HepG2 (cell line): Measurements from ENCODE around the gene GEMIN2. TPM values are rescaled to one million over a fixed set of nuclear protein-coding genes. Genes with fewer than 3 reads are reported as not detected.

Experiments used
- ATAC-seq: fragments of 200-7000 bp; cut with Tn5 transposase; 3 replicates; pipeline ENCODE4 v1.9.1; 2020; ENCODE audit warnings: mild to moderate bottlenecking, moderate library complexity
- BruUV-seq: library from RNA; stranded (reverse); fragments of 400-500 nt; replicated peaks from 2 replicates; lab custom pipeline; 2021; lab: Mats Ljungman, UMichigan
- CTCF ChIA-PET: fragments of 300-600 bp; formaldehyde crosslinking; extraction: SDS; loops from one replicate; lab custom pipeline; 2021; ENCODE audit warnings: low total read pairs, inconsistent platforms, low intra/inter-chr PET ratio; lab: Yijun Ruan, JAX
- POLR2A ChIA-PET: fragments of 350-600 bp; sonication (Branson Sonifier 250); formaldehyde crosslinking; loops from one replicate; lab custom pipeline; 2020; ENCODE audit warnings: antibody characterized with exemption, inconsistent platforms; lab: Yijun Ruan, JAX
- DNase-seq: peaks from one replicate; pipeline ENCODE4 v3.0.0-alpha.2; 2015; ENCODE audit warnings: low spot score
- FAIRE-seq: peaks from 3 replicates; lab custom pipeline; 2011; peaks lifted over from hg19 to GRCh38; lab: Jason Lieb, UNC
- H2AFZ ChIP-seq: one replicate; pipeline ENCODE4 v1.6.1; 2011; ENCODE audit warnings: low read length, inconsistent platforms
- H3K27ac ChIP-seq: fragments of 300-600 bp; 3 replicates; pipeline ENCODE4 v1.8.0; 2011; ENCODE audit warnings: mixed run types, mild to moderate bottlenecking, mixed read lengths, low read length, inconsistent platforms; ENCODE audit not compliant: insufficient read depth; ENCODE audit errors: extremely low read length
- H3K27me3 ChIP-seq, 2 experiments: fragments of 200-600 bp in 1 of 2; 2 replicates in 1 of 2; 3 replicates in 1 of 2; pipeline versions ENCODE4 v1.6.0 to v1.8.0; 2011; ENCODE audit warnings: low read length in 2 of 2, mild to moderate bottlenecking in 2 of 2, moderate library complexity in 2 of 2, inconsistent platforms in 1 of 2; ENCODE audit not compliant: insufficient read depth in 2 of 2, control insufficient read depth in 1 of 2
- H3K36me3 ChIP-seq, 2 experiments: fragments of 200-600 bp in 1 of 2; replicated peaks in 1 of 2; 2 replicates in 1 of 2; 3 replicates in 1 of 2; pipeline versions ENCODE4 v1.5.1 to v1.8.0; 2011; ENCODE audit warnings: low read length in 2 of 2, inconsistent platforms in 1 of 2; ENCODE audit not compliant: insufficient read depth in 2 of 2, control insufficient read depth in 1 of 2
- H3K4me1 ChIP-seq: 2 replicates; pipeline ENCODE4 v1.5.1; 2012; ENCODE audit warnings: low read length, inconsistent platforms; ENCODE audit not compliant: insufficient read depth
- H3K4me2 ChIP-seq: 2 replicates; pipeline ENCODE4 v1.6.0; 2011; ENCODE audit warnings: low read depth, low read length, inconsistent platforms
- H3K4me3 ChIP-seq, 3 experiments: fragments of 200-600 bp in 1 of 3; sonication (generic), shearing (Covaris generic) in 1 of 3; replicated peaks in 1 of 3; 2 replicates each; pipeline ENCODE4 v1.5.1; 2011 to 2016; ENCODE audit warnings: low read length in 3 of 3, inconsistent platforms in 2 of 3, low read depth in 2 of 3, mild to moderate bottlenecking in 2 of 3, control low read depth in 1 of 3, mixed read lengths in 1 of 3; ENCODE audit not compliant: insufficient read depth in 1 of 3
- H3K79me2 ChIP-seq: one replicate; pipeline ENCODE4 v1.6.1; 2011; ENCODE audit warnings: low read length, inconsistent platforms; ENCODE audit not compliant: insufficient read depth
- H3K9ac ChIP-seq: 2 replicates; pipeline ENCODE4 v1.6.0; 2011; ENCODE audit warnings: mild to moderate bottlenecking, low read depth, low read length, inconsistent platforms; ENCODE audit not compliant: insufficient read depth
- H3K9me3 ChIP-seq: 2 replicates; pipeline ENCODE4 v1.5.1; 2012; ENCODE audit warnings: mild to moderate bottlenecking, low read length
- H4K20me1 ChIP-seq: 2 replicates; pipeline ENCODE4 v1.6.0; 2011; ENCODE audit warnings: inconsistent platforms, mild to moderate bottlenecking, low read length, moderate library complexity; ENCODE audit not compliant: insufficient read depth
- FOXM1 ChIP-seq: sonication (generic); formaldehyde crosslinking; IDR thresholded peaks from 2 replicates; pipeline ENCODE4 v1.5.0; 2020; ENCODE audit warnings: missing genetic modification reagents
- HNRNPK ChIP-seq: fragments of 200-400 bp; formaldehyde crosslinking; IDR thresholded peaks from 2 replicates; pipeline ENCODE4 v1.6.1; 2018; ENCODE audit warnings: low read length, low read depth, moderate library complexity, mild to moderate bottlenecking; ENCODE audit not compliant: poor library complexity, severe bottlenecking
- MAFF ChIP-seq: IDR thresholded peaks from 2 replicates; pipeline ENCODE4 v1.6.1; 2011; ENCODE audit warnings: low read depth, low read length, improper control_type of control experiment
- MAFK ChIP-seq, 2 experiments: IDR thresholded peaks in 1 of 2; conservative IDR thresholded peaks in 1 of 2; 2 replicates each; pipeline ENCODE4 v1.6.1; 2011; ENCODE audit warnings: improper control_type of control experiment in 2 of 2, low read length in 2 of 2
- MXI1 ChIP-seq: IDR thresholded peaks from 3 replicates; pipeline ENCODE4 v1.6.1; 2012; ENCODE audit warnings: low read depth, low read length, inconsistent platforms, borderline replicate concordance
- NCOA2 ChIP-seq: sonication (generic); formaldehyde crosslinking; IDR thresholded peaks from 2 replicates; pipeline ENCODE4 v1.8.0; 2022; ENCODE audit warnings: inconsistent platforms
- NFE2L2 ChIP-seq: fragments of 150-350 bp; IDR thresholded peaks from 2 replicates; pipeline ENCODE4 v1.6.1; 2014; ENCODE audit warnings: low read length
- PAF1 ChIP-seq: IDR thresholded peaks from 2 replicates; pipeline ENCODE4 v1.6.1; 2016; ENCODE audit warnings: missing genetic modification reagents, missing compliant biosample characterization
- TARDBP ChIP-seq: sonication (generic); formaldehyde crosslinking; IDR thresholded peaks from 2 replicates; pipeline ENCODE4 v1.8.0; 2022; ENCODE audit warnings: mild to moderate bottlenecking, missing genetic modification reagents
- ZMYM2 ChIP-seq: sonication (generic); formaldehyde crosslinking; IDR thresholded peaks from 2 replicates; pipeline ENCODE4 v1.8.0; 2022; ENCODE audit warnings: mild to moderate bottlenecking, missing genetic modification reagents
- ZNF256 ChIP-seq: sonication (generic); formaldehyde crosslinking; conservative IDR thresholded peaks from 2 replicates; pipeline ENCODE4 v1.4.0; 2020; ENCODE audit warnings: missing genetic modification reagents
- ZNF547 ChIP-seq: sonication (generic); formaldehyde crosslinking; IDR thresholded peaks from 2 replicates; pipeline ENCODE4 v1.5.1; 2020; ENCODE audit warnings: mild to moderate bottlenecking, missing genetic modification reagents
- ZNF552 ChIP-seq: sonication (generic); formaldehyde crosslinking; IDR thresholded peaks from 2 replicates; pipeline ENCODE4 v1.9.0; 2022; ENCODE audit warnings: missing genetic modification reagents, mild to moderate bottlenecking, borderline replicate concordance
- ZNF598 ChIP-seq: sonication (generic); formaldehyde crosslinking; IDR thresholded peaks from 2 replicates; pipeline ENCODE4 v1.5.1; 2020; ENCODE audit warnings: mild to moderate bottlenecking, missing genetic modification reagents, borderline replicate concordance
- WGBS: methylation state at CpG from one replicate; pipeline ENCODE4 v1.1.6; 2017; ENCODE audit warnings: low lambda C conversion rate; 5-methylcytosine and 5-hydroxymethylcytosine counted together
- in situ Hi-C: cut with HindIII; loops from 2 replicates; pipeline ENCODE4 v1.10.0; 2017; ENCODE audit warnings: low pct_unique_long_range_greater_than_20kb; ENCODE audit not compliant: extremely low pct_ligation_motif_present
- intact Hi-C: fragments of 100-400 bp; cut with micrococcal nuclease; formaldehyde crosslinking; loops from one replicate; pipeline ENCODE4 v1.10.0; 2022; ENCODE audit not compliant: unreplicated experiment
- polyA plus RNA-seq, 8 experiments: library from polyadenylated mRNA; depleted of rRNA in 3 of 8; stranded (reverse) in 7 of 8; unstranded in 1 of 8; fragments of >200 nt; fragmentation: Illumina TruSeq in 4 of 8; extraction: Trizol in 4 of 8; gene quantifications; 2 replicates each; pipeline versions ENCODE4 v1.2.1 to v1.2.3, GENCODE V29; 2011 to 2016; ENCODE audit warnings: low read depth in 4 of 8, missing spikeins in 1 of 8, mixed read lengths in 1 of 8; ENCODE audit not compliant: insufficient read depth in 1 of 8
- total RNA-seq, 5 experiments: library from RNA; depleted of rRNA; stranded (reverse); fragments of >200 nt; fragmentation: Illumina TruSeq; extraction: Trizol; gene quantifications; 2 replicates each; pipeline ENCODE4 v1.2.3, GENCODE V29; 2016; ENCODE audit warnings: low read depth in 1 of 5
- TF ChIP-seq, protein P1 (sequence below): sonication (generic); formaldehyde crosslinking; IDR thresholded peaks from 2 replicates; pipeline ENCODE4 v1.4.0; 2020; ENCODE audit warnings: mild to moderate bottlenecking, low read depth, missing genetic modification reagents
- TF ChIP-seq, protein P2 (sequence below): sonication (generic); formaldehyde crosslinking; IDR thresholded peaks from 2 replicates; pipeline ENCODE4 v1.9.0; 2021; ENCODE audit warnings: missing genetic modification reagents, borderline replicate concordance

GEMIN2 gene
- total and polyA plus RNA-seq, 2 of the 13 experiments (the other 11 are each of a cell fraction or from before 2014, with no cell fraction given): 54.8 to 110 TPM

DNA sequence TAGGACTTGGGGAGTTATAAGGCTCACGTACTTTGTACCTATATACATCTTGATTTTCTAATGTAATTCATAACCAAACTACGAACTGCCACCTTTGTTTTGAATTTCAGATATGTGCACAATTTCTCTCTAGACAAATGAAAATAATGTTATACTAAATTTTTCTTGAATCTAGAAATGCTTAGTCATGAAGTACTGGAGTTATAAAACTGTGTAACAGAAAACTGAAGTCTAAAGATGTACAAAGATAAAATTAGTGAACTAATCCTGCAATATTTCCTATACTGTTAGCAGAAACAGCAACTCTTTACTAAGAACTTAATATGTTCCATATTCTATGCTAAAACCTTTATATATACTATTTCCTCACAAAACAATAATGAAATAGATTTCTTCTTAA lies 26.6 kb upstream of the GEMIN2 start:
- Histone ChIP-seq H3K79me2 (peaks cover 29% of the 10 kb centered on the region), H2AFZ (no peak overlapping the region), H3K27me3 (no peaks in the 10 kb centered on the region), H3K4me1 (peaks cover 10% of the 10 kb centered on the region; the same call in 1 of the 2 replicates), H3K4me2 (no peak overlapping the region), H3K36me3 (peaks cover 50 to 86% of the 10 kb centered on the region in 2 experiments), H3K27ac (no peak overlapping the region), H3K9me3 (no peaks in the 10 kb centered on the region), H4K20me1 (peaks cover 45% of the 10 kb centered on the region), H3K9ac (no peak overlapping the region), H3K4me3 (no peak overlapping the region)
- no peak for ATAC-seq
- POLR2A ChIA-PET: interaction anchor here (6.9 kb wide), 1 partner anchor 15 kb away, joined by 34 read pairs; the partner anchor contains the start of gene SEC23A
- BruUV-seq: no TSS peak
- in situ Hi-C loops (no loop called here), intact Hi-C loops (no loop called here)
- CTCF ChIA-PET: no interaction called here
- no peak for FAIRE-seq
- no peak for DNase-seq
- 98% methylated on average over 2 of the region's 2 CpGs for WGBS
- TF ChIP-seq MXI1 (no peak), PAF1 (CRISPR knock-in tag) (no peak), ZNF256 (CRISPR knock-in tag) (no peak), ZNF552 (no peak), ZNF547 (CRISPR knock-in tag) (no peak), NFE2L2 (peak; percentile 63), HNRNPK (no peak), MAFF (peak; percentile 48; the same call in 1 of the 2 replicates), NCOA2 (CRISPR knock-in tag) (0 out of 2 replicates have a peak, but pooled peaks have one; percentile 8), FOXM1 (CRISPR knock-in tag) (no peak), TARDBP (CRISPR knock-in tag) (no peak), ZMYM2 (CRISPR knock-in tag) (no peak), ZNF598 (CRISPR knock-in tag) (no peak), MAFK (conservative IDR thresholded peaks at IDR 0.05 in 1 of 2, IDR thresholded peaks at IDR 0.05 in 1 of 2; ENCODE audit: low read length in 2 of 2) (peak; percentile 57 to 80; a peak in 3 of 4 replicates)
- TF ChIP-seq, protein P1, sequence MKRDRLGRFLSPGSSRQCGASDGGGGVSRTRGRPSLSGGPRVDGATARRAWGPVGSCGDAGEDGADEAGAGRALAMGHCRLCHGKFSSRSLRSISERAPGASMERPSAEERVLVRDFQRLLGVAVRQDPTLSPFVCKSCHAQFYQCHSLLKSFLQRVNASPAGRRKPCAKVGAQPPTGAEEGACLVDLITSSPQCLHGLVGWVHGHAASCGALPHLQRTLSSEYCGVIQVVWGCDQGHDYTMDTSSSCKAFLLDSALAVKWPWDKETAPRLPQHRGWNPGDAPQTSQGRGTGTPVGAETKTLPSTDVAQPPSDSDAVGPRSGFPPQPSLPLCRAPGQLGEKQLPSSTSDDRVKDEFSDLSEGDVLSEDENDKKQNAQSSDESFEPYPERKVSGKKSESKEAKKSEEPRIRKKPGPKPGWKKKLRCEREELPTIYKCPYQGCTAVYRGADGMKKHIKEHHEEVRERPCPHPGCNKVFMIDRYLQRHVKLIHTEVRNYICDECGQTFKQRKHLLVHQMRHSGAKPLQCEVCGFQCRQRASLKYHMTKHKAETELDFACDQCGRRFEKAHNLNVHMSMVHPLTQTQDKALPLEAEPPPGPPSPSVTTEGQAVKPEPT: no peak
- TF ChIP-seq, protein P2, sequence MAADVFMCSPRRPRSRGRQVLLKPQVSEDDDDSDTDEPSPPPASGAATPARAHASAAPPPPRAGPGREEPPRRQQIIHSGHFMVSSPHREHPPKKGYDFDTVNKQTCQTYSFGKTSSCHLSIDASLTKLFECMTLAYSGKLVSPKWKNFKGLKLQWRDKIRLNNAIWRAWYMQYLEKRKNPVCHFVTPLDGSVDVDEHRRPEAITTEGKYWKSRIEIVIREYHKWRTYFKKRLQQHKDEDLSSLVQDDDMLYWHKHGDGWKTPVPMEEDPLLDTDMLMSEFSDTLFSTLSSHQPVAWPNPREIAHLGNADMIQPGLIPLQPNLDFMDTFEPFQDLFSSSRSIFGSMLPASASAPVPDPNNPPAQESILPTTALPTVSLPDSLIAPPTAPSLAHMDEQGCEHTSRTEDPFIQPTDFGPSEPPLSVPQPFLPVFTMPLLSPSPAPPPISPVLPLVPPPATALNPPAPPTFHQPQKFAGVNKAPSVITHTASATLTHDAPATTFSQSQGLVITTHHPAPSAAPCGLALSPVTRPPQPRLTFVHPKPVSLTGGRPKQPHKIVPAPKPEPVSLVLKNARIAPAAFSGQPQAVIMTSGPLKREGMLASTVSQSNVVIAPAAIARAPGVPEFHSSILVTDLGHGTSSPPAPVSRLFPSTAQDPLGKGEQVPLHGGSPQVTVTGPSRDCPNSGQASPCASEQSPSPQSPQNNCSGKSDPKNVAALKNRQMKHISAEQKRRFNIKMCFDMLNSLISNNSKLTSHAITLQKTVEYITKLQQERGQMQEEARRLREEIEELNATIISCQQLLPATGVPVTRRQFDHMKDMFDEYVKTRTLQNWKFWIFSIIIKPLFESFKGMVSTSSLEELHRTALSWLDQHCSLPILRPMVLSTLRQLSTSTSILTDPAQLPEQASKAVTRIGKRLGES (CRISPR knock-in tag): 0 out of 2 replicates have a peak, but pooled peaks have one; percentile 10
